K562 (cell line): ENCODE data around the gene PLD6. TPM values are rescaled to one million over a fixed set of nuclear protein-coding genes. Genes with fewer than 3 reads are reported as not detected.

Experiments used
- ADNP ChIP-seq: fragments of 200-800 bp; sonication (Bioruptor generic); IDR thresholded peaks from 2 replicates; pipeline ENCODE4 v1.6.1; 2016; ENCODE audit warnings: missing genetic modification characterization, missing compliant biosample characterization
- BCOR ChIP-seq: fragments of 450-650 bp; IDR thresholded peaks from 2 replicates; pipeline ENCODE4 v1.6.1; 2016
- CHD7 ChIP-seq: fragments of 200-600 bp; sonication (generic); IDR thresholded peaks from one replicate; pipeline ENCODE4 v1.6.1; 2012; ENCODE audit warnings: mild to moderate bottlenecking, low read depth, low read length, inconsistent platforms
- IRF2 ChIP-seq: sonication (generic); formaldehyde crosslinking; IDR thresholded peaks from 2 replicates; pipeline ENCODE4 v1.8.1; 2022; ENCODE audit warnings: mild to moderate bottlenecking, missing genetic modification reagents
- MCM7 ChIP-seq, 2 experiments: fragments of 450-650 bp; IDR thresholded peaks; 2 replicates each; pipeline ENCODE4 v1.6.1; 2016 to 2018
- MLX ChIP-seq, 2 experiments: fragments of 450-650 bp in 1 of 2; sonication (generic) in 1 of 2; formaldehyde crosslinking; conservative IDR thresholded peaks; 2 replicates each; pipeline versions ENCODE4 v1.4.0 to v1.8.1; 2020 to 2022; ENCODE audit warnings: mild to moderate bottlenecking in 1 of 2, missing genetic modification reagents in 1 of 2
- NFE2L1 ChIP-seq: fragments of 450-650 bp; IDR thresholded peaks from 2 replicates; pipeline ENCODE4 v1.6.1; 2016; ENCODE audit warnings: missing genetic modification characterization, low read depth, mild to moderate bottlenecking, missing compliant biosample characterization, moderate library complexity, borderline replicate concordance
- SRSF9 ChIP-seq: fragments of 200-400 bp; formaldehyde crosslinking; IDR thresholded peaks from 2 replicates; pipeline ENCODE4 v1.6.1; 2017; ENCODE audit warnings: low read depth, low read length, borderline replicate concordance
- STAT5B ChIP-seq: fragments of 250-450 bp; sonication (Bioruptor Pico); IDR thresholded peaks from 2 replicates; pipeline ENCODE4 v1.8.0; 2021; ENCODE audit warnings: mild to moderate bottlenecking, inconsistent platforms
- TCFL5 ChIP-seq: fragments of 250-450 bp; sonication (Bioruptor Pico); conservative IDR thresholded peaks from 2 replicates; pipeline ENCODE4 v1.6.1; 2021; ENCODE audit warnings: mild to moderate bottlenecking, moderate library complexity, matching md5 sums
- TEAD2 ChIP-seq: fragments of 450-650 bp; IDR thresholded peaks from 2 replicates; pipeline ENCODE4 v1.6.1; 2016; ENCODE audit warnings: missing genetic modification characterization, control low read depth, missing compliant biosample characterization
- ZC3H4 ChIP-seq: sonication (generic); formaldehyde crosslinking; IDR thresholded peaks from 2 replicates; pipeline ENCODE4 v1.9.0; 2021; ENCODE audit warnings: missing genetic modification reagents, borderline replicate concordance
- ZNF232 ChIP-seq: sonication (generic); formaldehyde crosslinking; IDR thresholded peaks from 2 replicates; pipeline ENCODE4 v1.8.0; 2022; ENCODE audit warnings: mild to moderate bottlenecking, missing genetic modification reagents
- ZNF398 ChIP-seq: fragments of 250-450 bp; sonication (Bioruptor Pico); IDR thresholded peaks from 2 replicates; pipeline ENCODE4 v1.8.0; 2021; ENCODE audit warnings: moderate library complexity, mild to moderate bottlenecking, inconsistent platforms
- polyA plus RNA-seq, 8 experiments: library from polyadenylated mRNA; depleted of rRNA in 4 of 8; stranded (reverse) in 5 of 8; unstranded in 3 of 8; fragments of >200 nt; fragmentation: Nextera tagmentation in 2 of 8; fragmentation: Illumina TruSeq in 1 of 8; extraction: Ambion mirVana in 2 of 8; extraction: Trizol in 1 of 8; gene quantifications; 2 replicates each; pipeline versions ENCODE4 v1.2.1 to v1.2.3, GENCODE V29; 2011 to 2014; ENCODE audit warnings: inconsistent platforms in 1 of 8, missing spikeins in 1 of 8
- total RNA-seq, 7 experiments: library from RNA; depleted of rRNA in 6 of 7; stranded (reverse); fragments of >200 nt in 6 of 7; fragmentation: Illumina TruSeq in 2 of 7; extraction: Trizol in 2 of 7; gene quantifications; 2 replicates each; pipeline versions ENCODE4 v1.2.1 to v1.2.3, GENCODE V29; 2011 to 2021; ENCODE audit warnings: low replicate concordance in 1 of 7

Gene PLD6
- total and polyA plus RNA-seq, 9 of the 15 experiments (the other 6 are each of a cell fraction or from before 2014, with no cell fraction given) = 3.6 to 15.6 (median 10.0) TPM

GRCh38 chr17:17237026-17237799 is 31.1 kb upstream of the PLD6 start, which contains the start of gene FLCN (continued):
- no peak for TF ChIP-seq CHD7
- TF ChIP-seq ZC3H4 (CRISPR knock-in tag) = no peak
- no peak for TF ChIP-seq TEAD2 (tag)
- no peak for TF ChIP-seq TCFL5 (CRISPR knock-in tag)
- no peak for TF ChIP-seq IRF2 (CRISPR knock-in tag)
- no peak for TF ChIP-seq MCM7 (IDR thresholded peaks at IDR 0.05)
- no peak for TF ChIP-seq ZNF232 (CRISPR knock-in tag)
- TF ChIP-seq ZNF398 (CRISPR knock-in tag) = no peak
- TF ChIP-seq ADNP (tag) = no peak
- TF ChIP-seq NFE2L1 (tag) = no peak
- TF ChIP-seq BCOR = no peak
- TF ChIP-seq MLX (CRISPR knock-in tag; conservative IDR thresholded peaks at IDR 0.05) = no peak
- TF ChIP-seq SRSF9 = no peak
- TF ChIP-seq STAT5B (CRISPR knock-in tag) = no peak
